GM19099 (cell line): ENCODE data around the gene FOXJ3.

Experiments
- POLR2A ChIP-seq: IDR thresholded peaks from 3 replicates; pipeline ENCODE4 v1.6.1; 2011; ENCODE audit warnings: low read depth; ENCODE audit not compliant: insufficient read length; ENCODE audit errors: extremely low read depth

Gene FOXJ3

GRCh38 chr1:42143896-42144710, 190.9 kb downstream of the FOXJ3 start:
- TF ChIP-seq POLR2A, result no peak

- no peak for TF ChIP-seq POLR2A
These were observed 191.9 kb downstream of the FOXJ3 start for GRCh38 chr1:42142894-42143675.

GRCh38 chr1:42141978-42142377, 193.1 kb downstream of the FOXJ3 start:
- no peak for TF ChIP-seq POLR2A

- no peak for TF ChIP-seq POLR2A
These were observed 194.8 kb downstream of the FOXJ3 start for GRCh38 chr1:42140191-42140590.

DNA sequence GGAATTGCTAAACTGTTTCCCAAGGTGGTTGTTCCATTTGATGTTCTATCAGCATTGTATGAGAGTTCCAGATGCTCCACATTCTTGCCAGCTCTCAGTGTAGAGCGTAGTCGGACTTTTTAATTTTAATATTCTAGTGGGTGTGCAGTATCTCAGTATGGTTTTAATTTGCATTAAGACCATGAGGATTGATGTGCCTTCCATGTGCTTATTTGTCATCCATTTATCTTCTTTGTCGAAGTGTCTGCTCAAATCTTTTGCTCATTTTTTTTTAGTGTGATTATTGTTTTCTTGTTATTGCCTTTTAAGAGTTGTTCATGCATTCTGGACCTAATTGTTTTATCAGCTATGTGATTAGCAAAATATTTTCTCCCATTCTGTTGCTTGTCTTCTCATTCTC, 195.6 kb downstream of the FOXJ3 start:
- no peak for TF ChIP-seq POLR2A

DNA sequence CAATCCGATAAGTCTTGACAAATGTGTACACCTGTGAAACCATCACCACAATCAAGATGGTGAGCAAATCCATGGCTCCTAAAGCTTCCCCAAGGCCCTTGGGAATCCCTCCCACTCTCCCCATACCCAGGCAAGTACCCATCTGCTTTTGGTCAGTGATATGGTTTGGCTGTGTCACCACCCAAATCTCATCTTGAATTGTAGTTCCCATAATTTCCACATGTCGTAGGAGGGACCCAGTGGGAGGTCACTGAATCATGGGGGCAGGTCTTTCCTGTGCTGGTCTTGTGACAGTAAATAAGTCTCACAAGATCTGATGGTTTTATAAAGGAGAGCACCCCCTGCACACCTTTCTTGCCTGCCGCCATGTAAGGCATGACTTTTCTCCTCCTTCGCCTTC, 196.4 kb downstream of the FOXJ3 start:
- no peak for TF ChIP-seq POLR2A

GRCh38 chr1:42137766-42138165, 197.3 kb downstream of the FOXJ3 start:
- no peak for TF ChIP-seq POLR2A

GRCh38 chr1:42136466-42136865, 198.6 kb downstream of the FOXJ3 start:
- TF ChIP-seq POLR2A, result no peak

GRCh38 chr1:42135426-42135825, 199.6 kb downstream of the FOXJ3 start:
- no peak for TF ChIP-seq POLR2A

DNA sequence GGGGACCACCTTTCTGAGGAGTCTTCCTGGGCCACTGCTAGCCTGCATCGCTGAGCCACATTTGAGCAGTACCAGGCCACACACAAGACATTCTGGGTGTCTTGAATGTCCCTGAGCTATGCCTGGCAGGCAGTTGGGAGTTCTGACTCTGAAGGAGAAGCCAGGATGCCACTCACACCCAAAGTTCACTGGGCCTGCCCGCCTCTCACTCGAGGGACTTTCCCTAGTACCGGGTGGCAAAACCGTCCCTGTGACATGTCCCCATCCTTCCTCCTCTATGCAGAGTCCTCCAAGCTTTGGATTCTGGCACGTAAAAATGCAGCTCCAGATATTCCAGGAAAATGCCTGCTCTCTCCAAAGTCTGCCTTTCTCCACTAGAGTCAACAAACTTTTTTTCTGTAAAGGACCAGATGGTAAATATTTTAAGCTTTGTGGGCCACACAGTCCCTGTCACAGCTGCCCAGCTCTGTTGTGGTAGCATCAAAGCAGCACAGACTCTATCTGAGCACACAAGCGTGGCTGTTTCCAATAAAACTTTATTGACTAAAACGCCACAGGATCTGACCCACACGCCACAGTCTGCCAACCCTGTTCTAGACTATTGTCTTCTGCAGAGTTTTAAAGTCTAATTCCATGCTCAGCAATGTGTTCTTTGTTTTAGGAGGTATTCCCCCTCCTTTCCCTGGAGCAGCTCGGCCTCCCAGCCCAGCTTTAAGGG, 201.1 kb downstream of the FOXJ3 start:
- TF ChIP-seq POLR2A, result no peak

GRCh38 chr1:42133390-42133789, 201.6 kb downstream of the FOXJ3 start:
- no peak for TF ChIP-seq POLR2A

GRCh38 chr1:42130061-42130660, 204.9 kb downstream of the FOXJ3 start:
- TF ChIP-seq POLR2A, result no peak

DNA sequence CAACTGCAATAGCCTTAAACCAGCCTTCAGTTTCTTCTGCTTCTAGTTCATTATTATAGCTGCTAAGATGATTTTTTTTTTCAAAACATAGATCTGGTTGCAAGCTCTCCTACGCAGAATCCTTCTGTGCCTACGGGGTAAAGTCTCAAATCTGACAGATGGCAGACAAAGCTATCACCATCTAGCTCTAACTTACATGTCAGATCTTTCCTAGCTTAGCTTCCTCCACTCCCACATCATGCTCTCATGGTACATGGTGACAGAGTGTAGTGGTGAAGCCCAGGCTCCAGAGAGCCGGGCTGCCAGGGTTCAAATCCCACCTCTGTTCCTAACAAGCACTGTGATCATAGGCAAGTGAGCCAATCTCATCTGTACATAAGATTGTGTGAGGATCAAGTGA, 206.1 kb downstream of the FOXJ3 start:
- no peak for TF ChIP-seq POLR2A

GRCh38 chr1:42128499-42128898, 206.5 kb downstream of the FOXJ3 start:
- TF ChIP-seq POLR2A, result no peak

- no peak for TF ChIP-seq POLR2A
These were observed 207.3 kb downstream of the FOXJ3 start for GRCh38 chr1:42127767-42128166.
